K562 (cell line): ENCODE data around the gene HSPA8. TPM values are rescaled to one million over a fixed set of nuclear protein-coding genes. Genes with fewer than 3 reads are reported as not detected.

Source experiments
- ATAC-seq: fragments of 200-7000 bp; cut with Tn5 transposase; 3 replicates; pipeline ENCODE4 v1.9.1; 2020; ENCODE audit warnings: moderate library complexity
- BruUV-seq: library from RNA; stranded (reverse); fragments of 400-500 nt; replicated peaks from 2 replicates; lab custom pipeline; 2021; lab: Mats Ljungman, UMichigan
- CTCF ChIA-PET: fragments of 300-600 bp; formaldehyde crosslinking; extraction: SDS; loops from one replicate; lab custom pipeline; 2021; ENCODE audit warnings: low intra/inter-chr PET ratio; lab: Yijun Ruan, JAX
- POLR2A ChIA-PET: fragments of 300-600, 350-650 bp; sonication (Branson Sonifier 250); formaldehyde crosslinking; extraction: SDS; loops from one replicate; lab custom pipeline; 2021; ENCODE audit warnings: antibody characterized with exemption, inconsistent platforms; lab: Yijun Ruan, JAX
- DNase-seq, 4 experiments: peaks; one replicate each; pipeline versions ENCODE4 v3.0.0 to v3.0.0-alpha.2; 2011 to 2018; ENCODE audit warnings: low spot score in 3 of 4, mixed read lengths in 3 of 4; ENCODE audit errors: extremely low read depth in 1 of 4
- FAIRE-seq: peaks from 2 replicates; lab custom pipeline; 2011; peaks lifted over from hg19 to GRCh38; lab: Jason Lieb, UNC
- H2AFZ ChIP-seq: 2 replicates; pipeline ENCODE4 v1.6.0; 2011; ENCODE audit warnings: low read depth, low read length, control low read depth, inconsistent platforms
- H3K27ac ChIP-seq: fragments of 200-600 bp; 3 replicates; pipeline ENCODE4 v1.8.0; 2011; ENCODE audit warnings: low read depth, mild to moderate bottlenecking, control low read depth, inconsistent platforms, low read length, moderate library complexity, mixed read lengths; ENCODE audit errors: extremely low read depth
- H3K27me3 ChIP-seq, 2 experiments: fragments of 300-600 bp in 1 of 2; 2 replicates in 1 of 2; 3 replicates in 1 of 2; pipeline versions ENCODE4 v1.6.0 to v1.8.0; 2011; ENCODE audit warnings: inconsistent platforms in 2 of 2, low read length in 2 of 2, mild to moderate bottlenecking in 1 of 2, mixed read lengths in 1 of 2, moderate library complexity in 1 of 2; ENCODE audit not compliant: control insufficient read depth in 2 of 2, insufficient read depth in 2 of 2
- H3K36me3 ChIP-seq: fragments of 300-600 bp; 3 replicates; pipeline ENCODE4 v1.8.0; 2011; ENCODE audit warnings: mild to moderate bottlenecking, low read length, inconsistent platforms; ENCODE audit not compliant: control insufficient read depth, insufficient read depth
- H3K4me1 ChIP-seq, 2 experiments: fragments of 200-600 bp in 1 of 2; replicated peaks in 1 of 2; 2 replicates in 1 of 2; 3 replicates in 1 of 2; pipeline versions ENCODE4 v1.5.1 to v1.8.0; 2011; ENCODE audit warnings: inconsistent platforms in 2 of 2, low read length in 2 of 2, mild to moderate bottlenecking in 1 of 2, mixed read lengths in 1 of 2, moderate library complexity in 1 of 2; ENCODE audit not compliant: control insufficient read depth in 2 of 2, insufficient read depth in 2 of 2
- H3K4me2 ChIP-seq: 2 replicates; pipeline ENCODE4 v1.6.1; 2011; ENCODE audit warnings: low read length, control low read depth, inconsistent platforms, mixed read lengths; ENCODE audit not compliant: insufficient read depth
- H3K4me3 ChIP-seq: fragments of 200-600 bp; sonication (generic), shearing (Covaris generic); 2 replicates; pipeline ENCODE4 v1.5.1; 2016; ENCODE audit warnings: control low read depth, inconsistent platforms
- H3K79me2 ChIP-seq: fragments of 200-600 bp; 3 replicates; pipeline ENCODE4 v1.8.0; 2011; ENCODE audit warnings: low read length, inconsistent platforms; ENCODE audit not compliant: control insufficient read depth, insufficient read depth
- H3K9ac ChIP-seq, 2 experiments: 2 replicates each; pipeline versions ENCODE4 v1.6.0 to v1.6.1; 2011; ENCODE audit warnings: low read depth in 2 of 2, low read length in 2 of 2, control low read depth in 1 of 2, inconsistent platforms in 1 of 2, mild to moderate bottlenecking in 1 of 2, mixed read lengths in 1 of 2; ENCODE audit not compliant: insufficient read depth in 1 of 2
- H3K9me1 ChIP-seq: one replicate; pipeline ENCODE4 v1.6.0; 2011; ENCODE audit warnings: inconsistent platforms, mild to moderate bottlenecking, low read length, moderate library complexity; ENCODE audit not compliant: control insufficient read depth, insufficient read depth
- H3K9me3 ChIP-seq: replicated peaks from 2 replicates; pipeline ENCODE4 v1.5.1; 2011; ENCODE audit warnings: low read depth, low read length, inconsistent platforms; ENCODE audit not compliant: control insufficient read depth, insufficient read depth
- H4K20me1 ChIP-seq: replicated peaks from 2 replicates; pipeline ENCODE4 v1.6.1; 2011; ENCODE audit warnings: low read length, inconsistent platforms, mixed read lengths; ENCODE audit not compliant: control insufficient read depth, insufficient read depth
- DPF2 ChIP-seq: fragments of 450-650 bp; IDR thresholded peaks from 2 replicates; pipeline ENCODE4 v1.6.1; 2016
- GABPA ChIP-seq: fragments of 200-800 bp; sonication (Bioruptor generic); conservative IDR thresholded peaks from 2 replicates; pipeline ENCODE4 v1.6.1; 2016; ENCODE audit warnings: low read depth, missing genetic modification characterization, missing compliant biosample characterization
- GTF2F1 ChIP-seq: IDR thresholded peaks from 2 replicates; pipeline ENCODE4 v1.6.1; 2011; ENCODE audit warnings: low read depth, low read length, improper control_type of control experiment
- HDAC1 ChIP-seq, 2 experiments: fragments of 450-650 bp; IDR thresholded peaks; 2 replicates each; pipeline ENCODE4 v1.6.1; 2016 to 2017; ENCODE audit warnings: inconsistent platforms in 1 of 2, mild to moderate bottlenecking in 1 of 2, moderate library complexity in 1 of 2
- HNRNPUL1 ChIP-seq: fragments of 200-400 bp; formaldehyde crosslinking; IDR thresholded peaks from 2 replicates; pipeline ENCODE4 v1.6.1; 2017; ENCODE audit warnings: low read length
- JUND ChIP-seq, 2 experiments: IDR thresholded peaks; 2 replicates in 1 of 2; 3 replicates in 1 of 2; pipeline ENCODE4 v1.6.1; 2011; ENCODE audit warnings: borderline replicate concordance in 2 of 2, low read depth in 2 of 2, low read length in 2 of 2, improper control_type of control experiment in 1 of 2, missing biosample characterization in 1 of 2, missing genetic modification characterization in 1 of 2, missing genetic modification reagents in 1 of 2
- MAFG ChIP-seq: fragments of 450-650 bp; conservative IDR thresholded peaks from 2 replicates; pipeline ENCODE4 v1.6.1; 2016; ENCODE audit warnings: missing genetic modification characterization, missing compliant biosample characterization
- MTA1 ChIP-seq: fragments of 450-650 bp; IDR thresholded peaks from 2 replicates; pipeline ENCODE4 v1.6.1; 2017; ENCODE audit warnings: borderline replicate concordance
- MTA3 ChIP-seq: fragments of 450-650 bp; formaldehyde crosslinking; IDR thresholded peaks from 2 replicates; pipeline ENCODE4 v1.6.1; 2017; ENCODE audit warnings: mild to moderate bottlenecking, borderline replicate concordance
- RUNX1 ChIP-seq: sonication (generic); IDR thresholded peaks from 2 replicates; pipeline ENCODE4 v1.6.1; 2016; ENCODE audit warnings: antibody characterized with exemption, low read depth
- SMARCE1 ChIP-seq: fragments of 450-650 bp; IDR thresholded peaks from 2 replicates; pipeline ENCODE4 v1.7.1; 2016; ENCODE audit warnings: mild to moderate bottlenecking
- SRSF3 ChIP-seq: fragments of 200-400 bp; formaldehyde crosslinking; IDR thresholded peaks from 2 replicates; pipeline ENCODE4 v1.6.1; 2016; ENCODE audit warnings: mild to moderate bottlenecking, low read length, moderate library complexity; ENCODE audit not compliant: insufficient read depth
- TCF7L2 ChIP-seq: fragments of 150-350 bp; IDR thresholded peaks from 2 replicates; pipeline ENCODE4 v1.6.1; 2016; ENCODE audit warnings: low read depth, mild to moderate bottlenecking, low read length, moderate library complexity
- TRIM24 ChIP-seq, 2 experiments: fragments of 450-650 bp; IDR thresholded peaks; 2 replicates each; pipeline ENCODE4 v1.6.1; 2016
- ZNF124 ChIP-seq: sonication (generic); formaldehyde crosslinking; IDR thresholded peaks from 2 replicates; pipeline ENCODE4 v1.8.1; 2022; ENCODE audit warnings: missing genetic modification reagents
- ZNF174 ChIP-seq: fragments of 250-450 bp; sonication (Bioruptor Pico); IDR thresholded peaks from 2 replicates; pipeline ENCODE4 v1.4.0; 2020; ENCODE audit warnings: mild to moderate bottlenecking
- ZNF699 ChIP-seq: fragments of 250-450 bp; sonication (Bioruptor Pico); IDR thresholded peaks from 2 replicates; pipeline ENCODE4 v1.8.0; 2021; ENCODE audit warnings: mild to moderate bottlenecking, moderate library complexity; ENCODE audit not compliant: insufficient replicate concordance
- WGBS: fragments of 100-300 bp; shearing (Covaris generic); methylation state at CpG from one replicate; pipeline ENCODE4 v1.1.6; 2016; ENCODE audit warnings: low coverage, mixed read lengths; ENCODE audit not compliant: insufficient coverage; ENCODE audit errors: missing lambda C conversion rate; 5-methylcytosine and 5-hydroxymethylcytosine counted together
- in situ Hi-C: fragments of 300-500 bp; cut with MboI; formaldehyde crosslinking; loops from 4 replicates; pipeline ENCODE4 v1.15.0; 2018; ENCODE audit warnings: inconsistent platforms, mixed read lengths
- intact Hi-C: fragments of 100-400 bp; cut with micrococcal nuclease; formaldehyde crosslinking; loops from 2 replicates; pipeline ENCODE4 v1.14.2; 2022
- polyA plus RNA-seq, 8 experiments: library from polyadenylated mRNA; depleted of rRNA in 4 of 8; stranded (reverse) in 5 of 8; unstranded in 3 of 8; fragments of >200 nt; fragmentation: Nextera tagmentation in 2 of 8; fragmentation: Illumina TruSeq in 1 of 8; extraction: Ambion mirVana in 2 of 8; extraction: Trizol in 1 of 8; gene quantifications; 2 replicates each; pipeline versions ENCODE4 v1.2.1 to v1.2.3, GENCODE V29; 2011 to 2014; ENCODE audit warnings: inconsistent platforms in 1 of 8, missing spikeins in 1 of 8
- total RNA-seq, 7 experiments: library from RNA; depleted of rRNA in 6 of 7; stranded (reverse); fragments of >200 nt in 6 of 7; fragmentation: Illumina TruSeq in 2 of 7; extraction: Trizol in 2 of 7; gene quantifications; 2 replicates each; pipeline versions ENCODE4 v1.2.1 to v1.2.3, GENCODE V29; 2011 to 2021; ENCODE audit warnings: low replicate concordance in 1 of 7
- TF ChIP-seq, protein P1 (sequence below), 2 experiments: fragments of 450-650 bp in 1 of 2; sonication (generic) in 1 of 2; formaldehyde crosslinking; conservative IDR thresholded peaks; 2 replicates each; pipeline versions ENCODE4 v1.4.0 to v1.8.1; 2020 to 2022; ENCODE audit warnings: mild to moderate bottlenecking in 1 of 2, missing genetic modification reagents in 1 of 2
- TF ChIP-seq, protein P2 (sequence below), 3 experiments: IDR thresholded peaks in 2 of 3; conservative IDR thresholded peaks in 1 of 3; 2 replicates each; pipeline ENCODE4 v1.5.1; 2011 to 2012; ENCODE audit warnings: low read length in 3 of 3, mild to moderate bottlenecking in 3 of 3, control low read depth in 2 of 3, improper control_type of control experiment in 1 of 3, inconsistent platforms in 1 of 3, low read depth in 1 of 3, mixed read lengths in 1 of 3, moderate library complexity in 1 of 3; ENCODE audit not compliant: insufficient read depth in 2 of 3
- TF ChIP-seq, protein P3 (sequence below): fragments of 450-650 bp; IDR thresholded peaks from 2 replicates; pipeline ENCODE4 v1.7.1; 2018; ENCODE audit warnings: mild to moderate bottlenecking, low read depth; ENCODE audit not compliant: partially characterized antibody

The HSPA8 gene
- total and polyA plus RNA-seq, 9 of the 15 experiments (the other 6 are each of a cell fraction or from before 2014, with no cell fraction given), result 1,250 to 3,966 (median 2,773) TPM

DNA sequence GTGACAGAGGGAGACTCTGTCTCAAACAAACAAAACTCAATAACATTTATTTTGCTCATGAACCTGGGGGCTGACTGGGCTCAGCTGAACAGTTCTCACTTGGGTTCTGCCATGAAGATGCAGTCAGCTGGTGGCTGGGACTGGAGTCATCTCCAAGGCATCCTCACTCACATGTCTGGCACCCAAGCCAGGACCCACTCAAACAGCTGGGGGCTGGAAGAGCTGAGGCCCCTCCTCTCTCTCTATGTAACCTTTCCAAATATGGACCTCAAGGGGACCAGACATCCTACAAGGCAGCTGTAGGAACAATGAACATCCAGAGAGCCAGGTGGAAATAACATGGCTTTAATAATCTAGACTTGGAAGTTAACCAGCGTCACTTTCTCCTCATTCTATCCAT, 16.8 kb downstream of the HSPA8 start:
- in situ Hi-C loops (no loop called here), intact Hi-C loops (no loop called here)
- no peaks in the 10 kb centered on the region for H3K9me3 ChIP-seq
- no peaks in the 10 kb centered on the region for H4K20me1 ChIP-seq
- no peak overlapping the region for H3K9ac ChIP-seq
- 0% methylated on average over 1 of the region's 1 CpG for WGBS
- DNase-seq (no peak), FAIRE-seq (no peak), ATAC-seq (no peak)
- no peaks in the 10 kb centered on the region for H3K36me3 ChIP-seq
- TF ChIP-seq TRIM24 (IDR thresholded peaks at IDR 0.05) (no peak), DPF2 (no peak), ZNF124 (CRISPR knock-in tag) (no peak), MAFG (tag) (no peak), ZNF699 (CRISPR knock-in tag) (no peak), MTA3 (no peak), HDAC1 (IDR thresholded peaks at IDR 0.05) (no peak), GABPA (tag) (no peak), GTF2F1 (no peak), SRSF3 (no peak), ZNF174 (CRISPR knock-in tag) (no peak), RUNX1 (no peak), TCF7L2 (no peak), HNRNPUL1 (no peak), MTA1 (no peak), SMARCE1 (no peak), JUND (IDR thresholded peaks at IDR 0.05; ENCODE audit: borderline replicate concordance, low read depth, low read length) (no peak), JUND (tag; IDR thresholded peaks at IDR 0.05; ENCODE audit: borderline replicate concordance, low read depth, low read length) (no peak)
- TF ChIP-seq, protein P1, sequence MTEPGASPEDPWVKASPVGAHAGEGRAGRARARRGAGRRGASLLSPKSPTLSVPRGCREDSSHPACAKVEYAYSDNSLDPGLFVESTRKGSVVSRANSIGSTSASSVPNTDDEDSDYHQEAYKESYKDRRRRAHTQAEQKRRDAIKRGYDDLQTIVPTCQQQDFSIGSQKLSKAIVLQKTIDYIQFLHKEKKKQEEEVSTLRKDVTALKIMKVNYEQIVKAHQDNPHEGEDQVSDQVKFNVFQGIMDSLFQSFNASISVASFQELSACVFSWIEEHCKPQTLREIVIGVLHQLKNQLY (CRISPR knock-in tag; conservative IDR thresholded peaks at IDR 0.05), result no peak
- TF ChIP-seq, protein P2, sequence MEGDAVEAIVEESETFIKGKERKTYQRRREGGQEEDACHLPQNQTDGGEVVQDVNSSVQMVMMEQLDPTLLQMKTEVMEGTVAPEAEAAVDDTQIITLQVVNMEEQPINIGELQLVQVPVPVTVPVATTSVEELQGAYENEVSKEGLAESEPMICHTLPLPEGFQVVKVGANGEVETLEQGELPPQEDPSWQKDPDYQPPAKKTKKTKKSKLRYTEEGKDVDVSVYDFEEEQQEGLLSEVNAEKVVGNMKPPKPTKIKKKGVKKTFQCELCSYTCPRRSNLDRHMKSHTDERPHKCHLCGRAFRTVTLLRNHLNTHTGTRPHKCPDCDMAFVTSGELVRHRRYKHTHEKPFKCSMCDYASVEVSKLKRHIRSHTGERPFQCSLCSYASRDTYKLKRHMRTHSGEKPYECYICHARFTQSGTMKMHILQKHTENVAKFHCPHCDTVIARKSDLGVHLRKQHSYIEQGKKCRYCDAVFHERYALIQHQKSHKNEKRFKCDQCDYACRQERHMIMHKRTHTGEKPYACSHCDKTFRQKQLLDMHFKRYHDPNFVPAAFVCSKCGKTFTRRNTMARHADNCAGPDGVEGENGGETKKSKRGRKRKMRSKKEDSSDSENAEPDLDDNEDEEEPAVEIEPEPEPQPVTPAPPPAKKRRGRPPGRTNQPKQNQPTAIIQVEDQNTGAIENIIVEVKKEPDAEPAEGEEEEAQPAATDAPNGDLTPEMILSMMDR (IDR thresholded peaks at IDR 0.05 in 2 of 3, conservative IDR thresholded peaks at IDR 0.05 in 1 of 3; ENCODE audit: insufficient read depth in 2 of 3, low read depth in 1 of 3, low read length in 3 of 3), result no peak
- TF ChIP-seq, protein P3, sequence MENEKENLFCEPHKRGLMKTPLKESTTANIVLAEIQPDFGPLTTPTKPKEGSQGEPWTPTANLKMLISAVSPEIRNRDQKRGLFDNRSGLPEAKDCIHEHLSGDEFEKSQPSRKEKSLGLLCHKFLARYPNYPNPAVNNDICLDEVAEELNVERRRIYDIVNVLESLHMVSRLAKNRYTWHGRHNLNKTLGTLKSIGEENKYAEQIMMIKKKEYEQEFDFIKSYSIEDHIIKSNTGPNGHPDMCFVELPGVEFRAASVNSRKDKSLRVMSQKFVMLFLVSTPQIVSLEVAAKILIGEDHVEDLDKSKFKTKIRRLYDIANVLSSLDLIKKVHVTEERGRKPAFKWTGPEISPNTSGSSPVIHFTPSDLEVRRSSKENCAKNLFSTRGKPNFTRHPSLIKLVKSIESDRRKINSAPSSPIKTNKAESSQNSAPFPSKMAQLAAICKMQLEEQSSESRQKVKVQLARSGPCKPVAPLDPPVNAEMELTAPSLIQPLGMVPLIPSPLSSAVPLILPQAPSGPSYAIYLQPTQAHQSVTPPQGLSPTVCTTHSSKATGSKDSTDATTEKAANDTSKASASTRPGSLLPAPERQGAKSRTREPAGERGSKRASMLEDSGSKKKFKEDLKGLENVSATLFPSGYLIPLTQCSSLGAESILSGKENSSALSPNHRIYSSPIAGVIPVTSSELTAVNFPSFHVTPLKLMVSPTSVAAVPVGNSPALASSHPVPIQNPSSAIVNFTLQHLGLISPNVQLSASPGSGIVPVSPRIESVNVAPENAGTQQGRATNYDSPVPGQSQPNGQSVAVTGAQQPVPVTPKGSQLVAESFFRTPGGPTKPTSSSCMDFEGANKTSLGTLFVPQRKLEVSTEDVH, result no peak
- H3K27ac ChIP-seq, result no peak overlapping the region
- H3K4me3 ChIP-seq, result no peak overlapping the region
- POLR2A ChIA-PET, result interaction anchor here (0.6 to 2.0 kb wide), 4 partner anchors 9 to 133 kb away, joined by 3 to 8 read pairs (median 4); no protein-coding TSS in a partner anchor
- no peaks in the 10 kb centered on the region for H3K9me1 ChIP-seq
- BruUV-seq, result no TSS peak
- H3K79me2 ChIP-seq, result no peaks in the 10 kb centered on the region
- no peak overlapping the region for H3K4me2 ChIP-seq
- no peaks in the 10 kb centered on the region; a peak in 1 of 5 replicates for H3K4me1 ChIP-seq
- no peak overlapping the region for H2AFZ ChIP-seq
- H3K27me3 ChIP-seq, result peaks cover 21 to 35% of the 10 kb centered on the region in 2 experiments; a peak in 4 of 5 replicates
- CTCF ChIA-PET, result no interaction called here
